ENCODE results near the gene TBC1D5.

TBC1D5 gene

DNA sequence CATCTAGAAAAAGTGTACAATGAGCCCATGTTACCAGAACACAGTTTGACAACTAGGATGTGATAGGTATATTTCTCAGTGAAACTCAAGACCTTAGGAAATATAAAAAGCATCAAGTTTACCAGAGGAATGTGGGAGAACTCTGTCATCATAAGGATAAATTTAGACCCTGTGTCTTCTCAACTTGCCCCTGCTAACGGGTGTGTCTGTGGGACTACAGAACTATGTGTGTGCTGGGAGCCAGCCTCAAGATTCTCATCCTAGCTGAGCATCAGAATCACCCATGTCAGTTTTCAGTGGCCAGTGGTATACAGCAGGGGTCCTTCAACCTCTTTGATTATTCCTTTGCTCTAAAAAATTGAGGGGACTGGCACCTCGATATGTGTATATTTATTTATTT is 464.4 kb downstream of the TBC1D5 start:
- H3K27ac ChIP-seq: no peak overlapping the region
- TF ChIP-seq ZFX (IDR thresholded peaks at IDR 0.05) (no peak), CTCF (conservative IDR thresholded peaks at IDR 0.05) (no peak)

GRCh38 chr3:17266846-17267245 is 475.6 kb downstream of the TBC1D5 start:
- H3K27ac ChIP-seq: no peak overlapping the region
- no peak for TF ChIP-seq CTCF (conservative IDR thresholded peaks at IDR 0.05)
- no peak for TF ChIP-seq ZFX (IDR thresholded peaks at IDR 0.05)

- H3K27ac ChIP-seq: no peak overlapping the region
- TF ChIP-seq ZFX (IDR thresholded peaks at IDR 0.05) (no peak), CTCF (conservative IDR thresholded peaks at IDR 0.05) (no peak)
These were observed 480.6 kb downstream of the TBC1D5 start for GRCh38 chr3:17261627-17262369.

DNA sequence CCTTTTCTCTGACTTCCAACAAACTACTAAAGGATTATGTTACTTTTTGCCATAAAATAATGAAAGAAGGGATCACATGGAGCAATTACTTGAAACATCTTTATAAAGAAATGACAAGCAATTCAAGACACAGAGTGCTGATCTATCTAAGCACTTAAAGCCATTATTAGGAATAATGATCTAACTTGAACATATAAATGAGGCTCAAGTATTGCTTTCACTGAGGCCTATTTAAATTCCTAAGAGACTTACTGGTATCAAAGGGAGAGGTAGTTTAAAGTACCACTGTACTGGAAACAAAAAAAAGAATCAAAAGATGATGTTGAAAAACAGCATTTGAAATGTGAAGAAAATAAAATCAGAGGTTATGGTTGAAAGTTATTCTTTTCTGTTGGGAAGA is 482.2 kb downstream of the TBC1D5 start:
- TF ChIP-seq ZFX (IDR thresholded peaks at IDR 0.05): no peak
- TF ChIP-seq CTCF (conservative IDR thresholded peaks at IDR 0.05): no peak
- H3K27ac ChIP-seq: no peak overlapping the region

DNA sequence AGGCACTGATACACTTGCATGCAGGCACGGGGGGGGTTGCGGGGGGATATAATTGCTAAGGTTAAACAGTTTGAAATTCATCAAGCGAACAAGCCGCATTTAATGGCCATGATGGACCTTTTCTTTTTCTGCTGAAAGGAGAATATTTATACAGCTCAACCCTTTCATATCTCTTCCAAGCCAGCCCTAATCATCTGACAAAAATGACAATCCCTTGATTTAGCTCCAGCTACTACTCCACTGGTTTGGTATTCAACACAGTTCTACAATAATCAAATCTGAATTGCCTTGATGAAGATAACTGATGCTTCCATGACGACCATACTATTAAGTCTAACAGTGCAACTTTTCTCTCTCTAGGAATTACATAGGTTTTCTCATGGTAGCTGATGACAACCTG is 482.7 kb downstream of the TBC1D5 start:
- TF ChIP-seq ZFX (IDR thresholded peaks at IDR 0.05): no peak
- TF ChIP-seq CTCF (conservative IDR thresholded peaks at IDR 0.05): no peak

DNA sequence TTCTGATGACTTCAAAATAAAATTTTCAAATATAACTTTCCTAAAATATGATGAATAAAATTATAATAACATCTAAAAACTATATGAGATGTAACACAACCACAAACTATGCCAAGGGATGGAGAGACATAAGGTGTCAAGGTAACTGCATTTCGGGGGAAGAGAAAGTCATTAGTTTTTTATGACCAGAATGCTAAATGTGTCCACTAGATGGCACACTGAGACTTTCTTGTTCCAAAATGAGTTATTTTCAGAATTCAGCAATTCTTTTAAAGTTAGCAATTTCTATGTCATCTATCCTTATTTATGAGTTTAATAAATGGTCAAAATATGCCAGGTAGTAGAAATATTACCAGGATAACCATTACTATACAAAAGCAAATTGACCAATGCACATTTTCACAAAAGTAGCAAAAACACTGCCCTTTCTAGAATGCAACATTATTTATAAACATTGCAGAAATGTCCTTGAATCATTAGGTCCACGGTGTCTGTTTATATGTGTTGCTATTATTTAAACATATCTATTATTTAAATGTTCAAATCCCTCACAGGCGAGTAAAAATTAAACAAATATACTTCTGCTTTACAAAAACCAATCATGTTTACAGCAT is 483.5 kb downstream of the TBC1D5 start:
- TF ChIP-seq CTCF (conservative IDR thresholded peaks at IDR 0.05): peak; percentile 78
- no peak for TF ChIP-seq ZFX (IDR thresholded peaks at IDR 0.05)
- H3K27ac ChIP-seq: no peak overlapping the region

More for the DNA sequence above, 482.7 kb downstream of the TBC1D5 start:
- no peak overlapping the region for H3K27ac ChIP-seq

GRCh38 chr3:17257269-17257668 is 485.2 kb downstream of the TBC1D5 start:
- H3K27ac ChIP-seq: no peak overlapping the region
- no peak for TF ChIP-seq ZFX (IDR thresholded peaks at IDR 0.05)
- TF ChIP-seq CTCF (conservative IDR thresholded peaks at IDR 0.05): no peak
